Spleen (tissue), 11 donors: ENCODE data around the gene NFIA. TPM values are rescaled to one million over a fixed set of nuclear protein-coding genes. Genes with fewer than 3 reads are reported as not detected.

Source experiments
- DNase-seq: peaks from one replicate; pipeline ENCODE4 v3.0.0-alpha.2; 2020
- H3K27ac ChIP-seq, 8 donors: fragments of 200-600 bp; sonication (generic) in 7 of 8; 1 replicate in 4 of 8; 2 replicates in 4 of 8; pipeline versions ENCODE4 v1.5.0 to v1.8.0; 2016 to 2021; ENCODE audit warnings: inconsistent platforms in 4 of 8, mild to moderate bottlenecking in 4 of 8, moderate library complexity in 1 of 8
- H3K27me3 ChIP-seq, 7 donors: fragments of 200-600 bp; sonication (generic) in 6 of 7; replicated peaks in 1 of 7; 1 replicate in 4 of 7; 2 replicates in 3 of 7; pipeline versions ENCODE4 v1.5.0 to v1.8.0; 2016 to 2021; ENCODE audit warnings: inconsistent platforms in 3 of 7, mild to moderate bottlenecking in 1 of 7
- H3K36me3 ChIP-seq, 6 donors: fragments of 200-600 bp; sonication (generic) in 5 of 6; 1 replicate in 4 of 6; 2 replicates in 2 of 6; pipeline versions ENCODE4 v1.5.0 to v1.8.0; 2016 to 2021; ENCODE audit warnings: inconsistent platforms in 2 of 6
- H3K4me1 ChIP-seq, 6 donors: fragments of 200-600 bp; sonication (generic) in 5 of 6; 1 replicate in 3 of 6; 2 replicates in 3 of 6; pipeline versions ENCODE4 v1.5.0 to v1.8.0; 2016 to 2021; ENCODE audit warnings: inconsistent platforms in 3 of 6
- H3K4me3 ChIP-seq, 8 donors: fragments of 200-600 bp; sonication (generic) in 7 of 8; 1 replicate in 4 of 8; 2 replicates in 4 of 8; pipeline versions ENCODE4 v1.5.0 to v1.8.0; 2016 to 2021; ENCODE audit warnings: inconsistent platforms in 4 of 8, mild to moderate bottlenecking in 4 of 8, moderate library complexity in 2 of 8
- H3K9me3 ChIP-seq, 8 donors: fragments of 200-600 bp; sonication (generic) in 7 of 8; 1 replicate in 4 of 8; 2 replicates in 4 of 8; pipeline versions ENCODE4 v1.5.0 to v1.8.0; 2016 to 2021; ENCODE audit warnings: inconsistent platforms in 4 of 8
- POLR2A ChIP-seq, 3 donors: fragments of 450-650 bp; IDR thresholded peaks; one replicate each; pipeline ENCODE4 v1.5.1; 2017; ENCODE audit warnings: antibody characterized with exemption in 3 of 3, mild to moderate bottlenecking in 1 of 3
- POLR2AphosphoS5 ChIP-seq, 3 donors: sonication (generic); formaldehyde crosslinking; IDR thresholded peaks; one replicate each; pipeline ENCODE4 v1.5.1; 2017; ENCODE audit warnings: antibody characterized with exemption in 3 of 3
- WGBS, 5 donors: extraction: QIAGEN DNeasy Blood & Tissue Kit in 3 of 5; methylation state at CpG; one replicate each; pipeline versions ENCODE4 v1.1.5 to v1.1.7; 2013 to 2018; 5-methylcytosine and 5-hydroxymethylcytosine counted together
- intact Hi-C: fragments of 100-400 bp; cut with DNase I; formaldehyde crosslinking; loops from one replicate; pipeline ENCODE4 v1.15.0; 2023; ENCODE audit warnings: low total_unique reads
- polyA plus RNA-seq, 3 donors: library from polyadenylated mRNA; stranded (reverse); fragments of 200-250 nt; gene quantifications; one replicate each; pipeline ENCODE4 v1.2.1, GENCODE V29; 2013
- total RNA-seq, 7 donors: library from RNA; depleted of rRNA in 3 of 7; stranded (reverse); fragments of >200 nt in 3 of 7; fragmentation: NEBNext Ultra II Directional in 4 of 7; extraction: Animal tissue kit (Norgen Biotek cat#: 25700) in 4 of 7; gene quantifications; one replicate each; pipeline versions ENCODE4 v1.1.0 to v1.2.1, GENCODE V29; 2016 to 2021
- TF ChIP-seq, protein P1 (sequence below), 11 experiments: fragments of 200-600 bp in 7 of 11; fragments of 450-650 bp in 4 of 11; sonication (generic) in 4 of 11; IDR thresholded peaks in 8 of 11; conservative IDR thresholded peaks in 3 of 11; 1 replicate in 7 of 11; 2 replicates in 4 of 11; pipeline versions ENCODE4 v1.4.0 to v1.8.0; 2016 to 2021; ENCODE audit warnings: antibody characterized with exemption in 11 of 11, inconsistent platforms in 4 of 11, mild to moderate bottlenecking in 1 of 11
- donor health status: healthy with polysubstance abuse.
- donor health status: DM: no; HTN: no; CAD: no; lungs with moderate emphysema.
- donor health status: DM: no; HTN: no; CAD: no.
- donor health status: Bipolar disorder and iron deficiency.
- donor health status: healthy.
- donor health status: DM: no; HTN: no; CAD: no.
- donor health status: DM: yes; HTN: yes; CAD: no.

The NFIA gene
- total and polyA plus RNA-seq, 10 donors, result 3.1 to 76.8 (median 35.5) TPM

GRCh38 chr1:61268546-61269240 lies 186.3 kb downstream of the NFIA start:
- TF ChIP-seq, protein P1, sequence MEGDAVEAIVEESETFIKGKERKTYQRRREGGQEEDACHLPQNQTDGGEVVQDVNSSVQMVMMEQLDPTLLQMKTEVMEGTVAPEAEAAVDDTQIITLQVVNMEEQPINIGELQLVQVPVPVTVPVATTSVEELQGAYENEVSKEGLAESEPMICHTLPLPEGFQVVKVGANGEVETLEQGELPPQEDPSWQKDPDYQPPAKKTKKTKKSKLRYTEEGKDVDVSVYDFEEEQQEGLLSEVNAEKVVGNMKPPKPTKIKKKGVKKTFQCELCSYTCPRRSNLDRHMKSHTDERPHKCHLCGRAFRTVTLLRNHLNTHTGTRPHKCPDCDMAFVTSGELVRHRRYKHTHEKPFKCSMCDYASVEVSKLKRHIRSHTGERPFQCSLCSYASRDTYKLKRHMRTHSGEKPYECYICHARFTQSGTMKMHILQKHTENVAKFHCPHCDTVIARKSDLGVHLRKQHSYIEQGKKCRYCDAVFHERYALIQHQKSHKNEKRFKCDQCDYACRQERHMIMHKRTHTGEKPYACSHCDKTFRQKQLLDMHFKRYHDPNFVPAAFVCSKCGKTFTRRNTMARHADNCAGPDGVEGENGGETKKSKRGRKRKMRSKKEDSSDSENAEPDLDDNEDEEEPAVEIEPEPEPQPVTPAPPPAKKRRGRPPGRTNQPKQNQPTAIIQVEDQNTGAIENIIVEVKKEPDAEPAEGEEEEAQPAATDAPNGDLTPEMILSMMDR (IDR thresholded peaks at IDR 0.05 in 8 of 11, conservative IDR thresholded peaks at IDR 0.05 in 3 of 11), result no peak
- no peak for TF ChIP-seq POLR2A (IDR thresholded peaks at IDR 0.05)
- no peak for TF ChIP-seq POLR2AphosphoS5 (IDR thresholded peaks at IDR 0.05)
- no peaks in the 10 kb centered on the region for H3K36me3 ChIP-seq
- no peaks in the 10 kb centered on the region for H3K27me3 ChIP-seq
- H3K4me1 ChIP-seq, result peaks cover 0 to 5% (median 0%) of the 10 kb centered on the region in 6 donors
- intact Hi-C loops, result no loop called here
- no peak for DNase-seq
- H3K9me3 ChIP-seq, result no peaks in the 10 kb centered on the region
- H3K4me3 ChIP-seq, result no peak overlapping the region
- WGBS, 5 donors, result 77 to 84% (median 80%) methylated on average over 9 of the region's 9 CpGs
- H3K27ac ChIP-seq, result no peak overlapping the region

- intact Hi-C loops, result no loop called here
- DNase-seq, result no peak
- Histone ChIP-seq H3K27ac (no peak overlapping the region), H3K9me3 (no peaks in the 10 kb centered on the region), H3K4me3 (no peak overlapping the region), H3K4me1 (peaks cover 0 to 5% (median 0%) of the 10 kb centered on the region in 6 donors), H3K36me3 (no peaks in the 10 kb centered on the region), H3K27me3 (no peaks in the 10 kb centered on the region)
- 81 to 86% (median 84%) methylated on average over 1 of the region's 1 CpG for WGBS, 5 donors
- TF ChIP-seq POLR2A (IDR thresholded peaks at IDR 0.05), result no peak
- TF ChIP-seq, protein P1 (IDR thresholded peaks at IDR 0.05 in 8 of 11, conservative IDR thresholded peaks at IDR 0.05 in 3 of 11), result no peak
- TF ChIP-seq POLR2AphosphoS5 (IDR thresholded peaks at IDR 0.05), result no peak
Measured at GRCh38 chr1:61269602-61270001, 187.2 kb downstream of the NFIA start.

GRCh38 chr1:61270107-61270506 lies 187.7 kb downstream of the NFIA start:
- Histone ChIP-seq H3K4me3 (no peak overlapping the region), H3K9me3 (no peaks in the 10 kb centered on the region), H3K36me3 (no peaks in the 10 kb centered on the region), H3K27ac (no peak overlapping the region), H3K4me1 (peaks cover 0 to 5% (median 0%) of the 10 kb centered on the region in 6 donors), H3K27me3 (no peaks in the 10 kb centered on the region)
- intact Hi-C loops, result no loop called here
- no peak for DNase-seq
- 92 to 98% (median 95%) methylated on average over 2 of the region's 2 CpGs for WGBS, 5 donors
- TF ChIP-seq, protein P1 (IDR thresholded peaks at IDR 0.05 in 8 of 11, conservative IDR thresholded peaks at IDR 0.05 in 3 of 11), result no peak
- TF ChIP-seq POLR2AphosphoS5 (IDR thresholded peaks at IDR 0.05), result no peak
- TF ChIP-seq POLR2A (IDR thresholded peaks at IDR 0.05), result no peak

GRCh38 chr1:61270761-61271411 lies 188.5 kb downstream of the NFIA start:
- DNase-seq, result no peak
- Histone ChIP-seq H3K27me3 (no peaks in the 10 kb centered on the region), H3K27ac (no peak overlapping the region), H3K4me1 (peaks cover 0 to 5% (median 0%) of the 10 kb centered on the region in 6 donors), H3K9me3 (no peaks in the 10 kb centered on the region), H3K36me3 (no peaks in the 10 kb centered on the region), H3K4me3 (no peak overlapping the region)
- TF ChIP-seq, protein P1 (IDR thresholded peaks at IDR 0.05 in 8 of 11, conservative IDR thresholded peaks at IDR 0.05 in 3 of 11), result no peak
- TF ChIP-seq POLR2A (IDR thresholded peaks at IDR 0.05) (no peak), POLR2AphosphoS5 (IDR thresholded peaks at IDR 0.05) (no peak)
- WGBS, 5 donors, result 72 to 87% (median 77%) methylated on average over 8 of the region's 8 CpGs
- intact Hi-C loops, result no loop called here
